Spleen (tissue), 11 donors: ENCODE results near the gene SPATS2. TPM values are rescaled to one million over a fixed set of nuclear protein-coding genes. Genes with fewer than 3 reads are reported as not detected.

ENCODE experiments used
- DNase-seq: peaks from one replicate; pipeline ENCODE4 v3.0.0-alpha.2; 2020
- H3K27ac ChIP-seq, 8 donors: fragments of 200-600 bp; sonication (generic) in 7 of 8; 1 replicate in 4 of 8; 2 replicates in 4 of 8; pipeline versions ENCODE4 v1.5.0 to v1.8.0; 2016 to 2021; ENCODE audit warnings: inconsistent platforms in 4 of 8, mild to moderate bottlenecking in 4 of 8, moderate library complexity in 1 of 8
- H3K27me3 ChIP-seq, 7 donors: fragments of 200-600 bp; sonication (generic) in 6 of 7; replicated peaks in 1 of 7; 1 replicate in 4 of 7; 2 replicates in 3 of 7; pipeline versions ENCODE4 v1.5.0 to v1.8.0; 2016 to 2021; ENCODE audit warnings: inconsistent platforms in 3 of 7, mild to moderate bottlenecking in 1 of 7
- H3K36me3 ChIP-seq, 6 donors: fragments of 200-600 bp; sonication (generic) in 5 of 6; 1 replicate in 4 of 6; 2 replicates in 2 of 6; pipeline versions ENCODE4 v1.5.0 to v1.8.0; 2016 to 2021; ENCODE audit warnings: inconsistent platforms in 2 of 6
- H3K4me1 ChIP-seq, 6 donors: fragments of 200-600 bp; sonication (generic) in 5 of 6; 1 replicate in 3 of 6; 2 replicates in 3 of 6; pipeline versions ENCODE4 v1.5.0 to v1.8.0; 2016 to 2021; ENCODE audit warnings: inconsistent platforms in 3 of 6
- H3K4me3 ChIP-seq, 8 donors: fragments of 200-600 bp; sonication (generic) in 7 of 8; 1 replicate in 4 of 8; 2 replicates in 4 of 8; pipeline versions ENCODE4 v1.5.0 to v1.8.0; 2016 to 2021; ENCODE audit warnings: inconsistent platforms in 4 of 8, mild to moderate bottlenecking in 4 of 8, moderate library complexity in 2 of 8
- H3K9me3 ChIP-seq, 8 donors: fragments of 200-600 bp; sonication (generic) in 7 of 8; 1 replicate in 4 of 8; 2 replicates in 4 of 8; pipeline versions ENCODE4 v1.5.0 to v1.8.0; 2016 to 2021; ENCODE audit warnings: inconsistent platforms in 4 of 8
- POLR2A ChIP-seq, 3 donors: fragments of 450-650 bp; IDR thresholded peaks; one replicate each; pipeline ENCODE4 v1.5.1; 2017; ENCODE audit warnings: antibody characterized with exemption in 3 of 3, mild to moderate bottlenecking in 1 of 3
- POLR2AphosphoS5 ChIP-seq, 3 donors: sonication (generic); formaldehyde crosslinking; IDR thresholded peaks; one replicate each; pipeline ENCODE4 v1.5.1; 2017; ENCODE audit warnings: antibody characterized with exemption in 3 of 3
- WGBS, 5 donors: extraction: QIAGEN DNeasy Blood & Tissue Kit in 3 of 5; methylation state at CpG; one replicate each; pipeline versions ENCODE4 v1.1.5 to v1.1.7; 2013 to 2018; 5-methylcytosine and 5-hydroxymethylcytosine counted together
- intact Hi-C: fragments of 100-400 bp; cut with DNase I; formaldehyde crosslinking; loops from one replicate; pipeline ENCODE4 v1.15.0; 2023; ENCODE audit warnings: low total_unique reads
- polyA plus RNA-seq, 3 donors: library from polyadenylated mRNA; stranded (reverse); fragments of 200-250 nt; gene quantifications; one replicate each; pipeline ENCODE4 v1.2.1, GENCODE V29; 2013
- total RNA-seq, 7 donors: library from RNA; depleted of rRNA in 3 of 7; stranded (reverse); fragments of >200 nt in 3 of 7; fragmentation: NEBNext Ultra II Directional in 4 of 7; extraction: Animal tissue kit (Norgen Biotek cat#: 25700) in 4 of 7; gene quantifications; one replicate each; pipeline versions ENCODE4 v1.1.0 to v1.2.1, GENCODE V29; 2016 to 2021
- TF ChIP-seq, protein P1 (sequence below), 11 experiments: fragments of 200-600 bp in 7 of 11; fragments of 450-650 bp in 4 of 11; sonication (generic) in 4 of 11; IDR thresholded peaks in 8 of 11; conservative IDR thresholded peaks in 3 of 11; 1 replicate in 7 of 11; 2 replicates in 4 of 11; pipeline versions ENCODE4 v1.4.0 to v1.8.0; 2016 to 2021; ENCODE audit warnings: antibody characterized with exemption in 11 of 11, inconsistent platforms in 4 of 11, mild to moderate bottlenecking in 1 of 11
- donor health status: healthy with polysubstance abuse.
- donor health status: DM: no; HTN: no; CAD: no; lungs with moderate emphysema.
- donor health status: DM: no; HTN: no; CAD: no.
- donor health status: Bipolar disorder and iron deficiency.
- donor health status: healthy.
- donor health status: DM: no; HTN: no; CAD: no.
- donor health status: DM: yes; HTN: yes; CAD: no.

SPATS2 gene
- total and polyA plus RNA-seq, 10 donors, result 7.1 to 27.0 (median 19.0) TPM

GRCh38 chr12:49336645-49337584, 30.3 kb upstream of the SPATS2 start, which contains the start of gene C1QL4:
Gene C1QL4, minus strand, starts transcription at chr12:49337188. Its CDS starts 711 bp downstream, at chr12:49336477.
- no peak within 1 kb of the TSS for H3K27ac ChIP-seq
- intact Hi-C loops, result no loop called here
- TF ChIP-seq POLR2AphosphoS5 (IDR thresholded peaks at IDR 0.05) (peak in 2 of 3 donors; percentile 26 to 64), POLR2A (IDR thresholded peaks at IDR 0.05) (no peak)
- TF ChIP-seq, protein P1, sequence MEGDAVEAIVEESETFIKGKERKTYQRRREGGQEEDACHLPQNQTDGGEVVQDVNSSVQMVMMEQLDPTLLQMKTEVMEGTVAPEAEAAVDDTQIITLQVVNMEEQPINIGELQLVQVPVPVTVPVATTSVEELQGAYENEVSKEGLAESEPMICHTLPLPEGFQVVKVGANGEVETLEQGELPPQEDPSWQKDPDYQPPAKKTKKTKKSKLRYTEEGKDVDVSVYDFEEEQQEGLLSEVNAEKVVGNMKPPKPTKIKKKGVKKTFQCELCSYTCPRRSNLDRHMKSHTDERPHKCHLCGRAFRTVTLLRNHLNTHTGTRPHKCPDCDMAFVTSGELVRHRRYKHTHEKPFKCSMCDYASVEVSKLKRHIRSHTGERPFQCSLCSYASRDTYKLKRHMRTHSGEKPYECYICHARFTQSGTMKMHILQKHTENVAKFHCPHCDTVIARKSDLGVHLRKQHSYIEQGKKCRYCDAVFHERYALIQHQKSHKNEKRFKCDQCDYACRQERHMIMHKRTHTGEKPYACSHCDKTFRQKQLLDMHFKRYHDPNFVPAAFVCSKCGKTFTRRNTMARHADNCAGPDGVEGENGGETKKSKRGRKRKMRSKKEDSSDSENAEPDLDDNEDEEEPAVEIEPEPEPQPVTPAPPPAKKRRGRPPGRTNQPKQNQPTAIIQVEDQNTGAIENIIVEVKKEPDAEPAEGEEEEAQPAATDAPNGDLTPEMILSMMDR (IDR thresholded peaks at IDR 0.05 in 8 of 11, conservative IDR thresholded peaks at IDR 0.05 in 3 of 11), result peak; percentile 65 to 100 (median 98)

DNA sequence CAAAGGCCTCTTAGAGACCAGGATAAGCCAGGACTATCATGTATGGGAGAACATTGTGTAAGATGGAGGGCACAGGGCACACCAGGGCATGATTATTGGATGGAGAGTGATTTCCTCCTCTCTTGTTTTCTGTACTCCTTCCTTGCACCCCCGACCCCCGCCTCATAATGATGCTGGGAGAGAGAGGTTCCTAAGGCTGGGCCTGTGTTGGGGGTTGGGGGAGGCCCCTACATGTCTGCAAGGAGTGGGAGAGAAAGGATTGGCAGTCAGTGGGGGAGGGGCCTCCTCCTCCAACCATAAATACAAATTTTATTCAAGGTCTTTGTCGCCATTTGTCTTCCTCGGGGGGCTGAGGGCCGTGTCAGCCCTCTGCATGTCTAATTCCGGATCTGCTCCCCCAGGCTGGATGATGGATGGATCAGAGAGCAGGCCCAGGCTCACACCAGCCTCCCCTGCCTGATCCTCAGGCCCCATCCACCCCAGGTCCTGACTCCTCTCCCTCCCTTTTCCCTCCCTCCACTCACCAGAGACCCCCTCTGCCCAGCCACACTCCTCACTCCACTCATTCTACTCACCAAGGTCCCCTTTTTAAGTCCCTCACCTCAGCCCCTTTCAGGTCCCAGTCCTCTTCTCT, 28.3 kb upstream of the SPATS2 start:
- no peak for DNase-seq
- H3K4me3 ChIP-seq, result no peak overlapping the region
- TF ChIP-seq POLR2A (IDR thresholded peaks at IDR 0.05), result no peak
- TF ChIP-seq, protein P1 (IDR thresholded peaks at IDR 0.05 in 8 of 11, conservative IDR thresholded peaks at IDR 0.05 in 3 of 11), result no peak
- TF ChIP-seq POLR2AphosphoS5 (IDR thresholded peaks at IDR 0.05), result no peak
- peaks cover 20 to 58% (median 42%) of the 10 kb centered on the region in 6 donors for H3K4me1 ChIP-seq
- peaks cover 7 to 98% (median 54%) of the 10 kb centered on the region in 7 donors for H3K27me3 ChIP-seq
- 66 to 76% (median 74%) methylated on average over 6 of the region's 6 CpGs for WGBS, 5 donors
- H3K36me3 ChIP-seq, result no peaks in the 10 kb centered on the region
- intact Hi-C loops, result no loop called here
- no peaks in the 10 kb centered on the region for H3K9me3 ChIP-seq
- no peak overlapping the region for H3K27ac ChIP-seq

More at GRCh38 chr12:49336645-49337584, 30.3 kb upstream of the SPATS2 start, which contains the start of gene C1QL4:
- Histone ChIP-seq H3K27me3 (peaks cover 10 to 98% (median 56%) of the 10 kb centered on the region in 7 donors), H3K36me3 (no peaks in the 10 kb centered on the region), H3K9me3 (no peaks in the 10 kb centered on the region), H3K4me3 (peak within 1 kb of the TSS; percentile 5 to 65 (median 30)), H3K4me1 (peaks cover 5 to 54% (median 28%) of the 10 kb centered on the region in 6 donors)
- DNase-seq, result peak; percentile 94
- WGBS, 5 donors, result 2 to 4% (median 3%) methylated on average over 24 to 65 of the region's 65 CpGs

- WGBS, 5 donors, result 29 to 61% (median 55%) methylated on average over 5 of the region's 5 CpGs
- Histone ChIP-seq H3K9me3 (no peaks in the 10 kb centered on the region), H3K27ac (no peak overlapping the region), H3K4me3 (no peak overlapping the region), H3K27me3 (peaks cover 7 to 98% (median 53%) of the 10 kb centered on the region in 7 donors), H3K4me1 (peaks cover 20 to 58% (median 45%) of the 10 kb centered on the region in 6 donors), H3K36me3 (no peaks in the 10 kb centered on the region)
- intact Hi-C loops, result no loop called here
- DNase-seq, result no peak
- TF ChIP-seq POLR2AphosphoS5 (IDR thresholded peaks at IDR 0.05) (no peak), POLR2A (IDR thresholded peaks at IDR 0.05) (no peak)
- TF ChIP-seq, protein P1 (IDR thresholded peaks at IDR 0.05 in 8 of 11, conservative IDR thresholded peaks at IDR 0.05 in 3 of 11), result no peak
Measured at GRCh38 chr12:49339464-49339861, 27.8 kb upstream of the SPATS2 start.
